NOMO-1 treated with dmso at 0.1 percent for 144 hours (cell line): ENCODE data around the gene CTNNA2.

Source experiments
- DNase-seq: peaks from one replicate; lab custom pipeline; 2025; ENCODE audit not compliant: unreplicated experiment; lab: John Stamatoyannopoulos, UW

CTNNA2 gene

DNA sequence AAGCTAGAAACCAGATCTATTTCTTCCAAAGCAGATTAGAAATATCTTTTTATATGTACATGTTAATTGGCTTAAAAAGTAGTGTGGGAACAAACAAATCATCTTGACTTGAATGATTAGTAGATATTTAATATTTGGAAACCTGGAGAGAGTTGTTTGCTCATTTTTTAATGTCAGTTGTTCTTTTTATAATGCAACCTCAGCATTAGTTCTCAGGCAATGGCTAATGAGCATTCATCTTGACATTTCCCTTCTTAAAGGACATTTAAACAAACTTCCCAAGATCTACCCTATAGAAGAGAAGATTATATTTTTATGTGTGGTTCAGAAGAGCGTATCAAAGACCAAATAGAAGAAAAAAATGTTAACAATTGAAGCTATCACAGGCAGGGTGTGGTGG, 334.0 kb downstream of the CTNNA2 start:
- DNase-seq = no peak

GRCh38 chr2:79849241-79849640, 336.4 kb downstream of the CTNNA2 start:
- DNase-seq = no peak

DNA sequence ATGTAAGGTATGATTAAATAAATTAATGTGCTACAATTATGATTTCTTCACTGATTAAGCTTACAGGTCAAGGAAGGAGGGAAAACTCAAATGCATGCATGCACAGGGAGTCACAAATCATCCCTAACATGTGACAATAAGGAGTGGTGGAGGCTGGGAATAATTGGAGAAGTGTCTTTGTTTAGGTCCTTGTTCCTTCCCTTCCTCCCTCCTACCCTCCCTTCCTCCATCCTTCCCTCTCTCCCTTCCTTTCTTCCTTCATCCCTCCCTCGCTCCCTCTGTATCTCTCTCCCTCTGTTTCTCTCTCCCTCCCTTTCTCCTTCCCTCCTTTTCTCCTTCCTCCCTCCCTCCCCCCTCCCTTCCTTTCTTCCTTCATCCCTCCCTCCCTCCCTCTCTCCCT, 337.1 kb downstream of the CTNNA2 start:
- no peak for DNase-seq

DNA sequence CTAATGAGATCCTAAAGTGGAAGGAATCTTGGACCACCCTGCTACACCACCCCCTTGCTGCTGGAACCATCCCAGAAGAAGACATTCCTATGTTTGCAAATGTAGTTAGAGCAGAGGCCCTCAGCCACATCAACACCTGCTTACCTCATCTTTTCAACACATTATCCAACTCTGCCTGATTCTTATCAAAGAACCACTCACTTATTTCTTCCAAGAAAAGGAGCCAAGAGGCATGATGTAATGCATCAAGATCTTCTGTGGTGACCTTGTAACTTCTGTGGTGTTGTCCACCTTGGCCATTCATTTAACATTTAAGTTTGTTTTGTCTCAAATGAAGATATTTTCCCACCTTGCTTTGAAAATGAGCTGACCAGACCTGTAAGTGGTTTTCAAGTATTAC, 338.1 kb downstream of the CTNNA2 start:
- no peak for DNase-seq

GRCh38 chr2:79855264-79856006, 342.6 kb downstream of the CTNNA2 start:
- no peak for DNase-seq

DNA sequence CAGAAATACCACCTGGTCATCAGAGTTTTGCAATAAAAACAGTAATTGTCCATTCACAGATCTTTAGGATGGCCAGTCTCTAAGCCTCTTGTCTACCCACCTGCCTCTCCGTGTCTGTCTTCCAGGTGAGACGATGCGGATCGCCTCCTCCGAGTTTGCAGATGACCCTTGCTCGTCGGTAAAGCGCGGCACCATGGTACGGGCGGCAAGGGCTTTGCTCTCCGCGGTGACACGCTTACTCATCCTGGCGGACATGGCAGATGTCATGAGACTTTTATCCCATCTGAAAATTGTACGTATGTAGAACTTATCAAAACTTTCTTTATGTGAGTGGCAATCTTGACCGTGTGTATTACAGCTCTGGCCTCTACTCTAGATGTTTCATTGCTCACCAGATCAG, 345.0 kb downstream of the CTNNA2 start:
- DNase-seq = no peak

- no peak for DNase-seq
Measured at GRCh38 chr2:79860228-79861058, 347.6 kb downstream of the CTNNA2 start.

DNA sequence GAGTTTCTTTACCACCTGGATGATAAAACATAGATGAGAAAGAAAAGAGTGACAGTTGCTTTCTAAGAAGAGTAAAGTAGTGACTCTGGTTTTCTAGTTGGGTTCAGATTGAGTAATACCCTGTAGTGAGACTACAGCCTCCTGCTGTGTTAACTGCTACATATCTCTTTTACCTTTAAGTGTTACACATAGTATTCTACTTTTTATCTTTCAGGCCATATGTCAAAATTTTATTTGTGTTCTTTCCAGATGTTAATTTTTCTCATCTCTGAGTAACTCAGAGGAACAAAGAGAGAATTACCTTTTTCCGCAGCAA, 348.2 kb downstream of the CTNNA2 start:
- no peak for DNase-seq

- DNase-seq = no peak
Measured at GRCh38 chr2:79862756-79863155, 349.9 kb downstream of the CTNNA2 start.

- DNase-seq = no peak
Measured at GRCh38 chr2:79872656-79873055, 359.8 kb downstream of the CTNNA2 start.

DNA sequence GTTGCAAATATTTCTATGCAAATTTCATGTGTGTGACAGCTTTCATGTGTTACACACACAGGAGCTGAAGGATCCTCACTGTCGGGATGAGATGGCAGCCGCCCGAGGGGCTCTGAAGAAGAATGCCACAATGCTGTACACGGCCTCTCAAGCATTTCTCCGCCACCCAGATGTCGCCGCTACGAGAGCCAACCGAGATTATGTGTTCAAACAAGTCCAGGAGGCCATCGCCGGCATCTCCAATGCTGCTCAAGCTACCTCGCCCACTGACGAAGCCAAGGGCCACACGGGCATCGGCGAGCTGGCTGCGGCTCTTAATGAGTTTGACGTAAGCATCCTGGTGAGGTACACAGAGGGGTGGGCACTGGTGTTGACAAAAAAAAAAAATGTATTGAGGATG, 361.2 kb downstream of the CTNNA2 start:
- no peak for DNase-seq

GRCh38 chr2:79876430-79876829, 363.6 kb downstream of the CTNNA2 start:
- no peak for DNase-seq

GRCh38 chr2:79882548-79882947, 369.7 kb downstream of the CTNNA2 start:
- no peak for DNase-seq

GRCh38 chr2:79887747-79888374, 375.0 kb downstream of the CTNNA2 start:
- DNase-seq = no peak

DNA sequence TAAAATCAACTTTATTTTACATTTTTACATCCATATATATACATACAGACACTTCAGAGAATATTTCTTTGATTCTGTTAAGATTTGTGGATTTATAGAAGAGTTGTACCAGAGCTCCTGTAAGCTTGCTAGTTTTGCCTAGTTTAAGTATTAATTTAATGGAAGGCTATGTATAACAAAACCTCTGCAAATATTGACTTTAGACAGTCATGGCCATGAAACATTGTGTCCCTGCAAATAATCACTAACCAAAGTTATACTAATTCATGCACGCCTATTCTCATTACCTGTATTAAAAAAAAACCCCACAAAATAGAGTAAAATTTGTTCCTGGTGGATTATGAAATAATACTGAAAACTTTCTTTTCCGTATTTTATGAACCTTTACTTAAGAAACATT, 379.3 kb downstream of the CTNNA2 start:
- DNase-seq = no peak

- DNase-seq = no peak
Measured at GRCh38 chr2:79899196-79899595, 386.3 kb downstream of the CTNNA2 start.

- DNase-seq = no peak
Measured at GRCh38 chr2:79901161-79901560, 388.3 kb downstream of the CTNNA2 start.

DNA sequence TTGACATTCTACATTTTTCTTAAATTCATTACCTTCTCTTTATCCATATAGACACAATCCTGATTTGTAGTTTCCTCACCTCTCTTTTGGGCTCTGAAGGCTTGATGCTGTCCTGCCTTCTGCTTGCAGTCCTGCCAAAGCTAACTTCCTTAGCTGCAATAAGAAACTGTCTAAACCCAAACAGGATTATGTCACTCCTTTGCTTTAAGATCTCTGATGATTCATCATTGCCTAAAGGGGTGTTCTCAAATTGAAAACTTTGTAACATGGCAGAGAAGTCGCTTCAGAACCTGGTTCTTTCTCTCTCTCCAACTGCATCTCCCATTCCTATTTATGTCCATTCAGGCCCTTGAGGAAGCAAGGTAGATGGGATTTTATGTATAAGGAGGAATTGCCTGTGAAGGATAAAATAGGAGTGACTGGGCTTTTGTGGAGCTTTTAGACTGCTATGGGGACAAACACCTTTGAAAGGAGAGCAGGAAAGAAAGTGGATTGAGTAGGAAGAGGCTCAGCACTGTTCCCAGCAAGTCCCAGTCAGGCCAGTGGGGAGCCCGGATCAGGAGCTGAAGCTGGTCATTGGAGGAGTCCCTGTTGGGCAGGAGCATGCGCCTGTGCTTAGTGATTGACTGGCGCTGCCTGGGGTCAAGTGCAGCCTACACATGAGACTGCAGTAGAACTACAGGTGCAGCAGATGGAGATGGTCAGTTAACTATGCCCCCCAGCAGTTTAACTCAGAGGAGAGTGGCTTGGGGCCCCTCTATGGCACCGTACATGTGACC, 390.6 kb downstream of the CTNNA2 start:
- DNase-seq = peak; percentile 7

- DNase-seq = no peak
Measured at GRCh38 chr2:79906139-79906890, 393.5 kb downstream of the CTNNA2 start.

DNA sequence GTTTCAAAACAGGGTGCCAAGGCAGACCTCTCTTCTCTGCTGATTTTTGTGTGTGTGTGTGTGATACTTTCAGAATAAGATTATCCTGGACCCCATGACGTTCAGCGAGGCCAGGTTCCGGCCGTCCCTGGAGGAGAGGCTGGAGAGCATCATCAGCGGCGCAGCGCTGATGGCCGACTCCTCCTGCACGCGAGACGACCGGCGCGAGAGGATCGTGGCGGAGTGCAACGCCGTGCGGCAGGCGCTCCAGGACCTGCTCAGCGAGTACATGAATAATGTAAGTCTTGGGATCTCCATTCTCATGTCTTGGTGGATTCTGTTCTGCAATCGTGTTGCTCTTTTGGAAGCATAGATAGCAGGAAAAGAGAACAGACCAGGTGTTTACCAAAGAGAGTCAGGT, 396.7 kb downstream of the CTNNA2 start:
- no peak for DNase-seq

GRCh38 chr2:79910643-79911042, 397.8 kb downstream of the CTNNA2 start:
- DNase-seq = no peak
